Transverse colon (tissue), 4 donors: ENCODE data around the gene SLC27A2. TPM values are rescaled to one million over a fixed set of nuclear protein-coding genes. Genes with fewer than 3 reads are reported as not detected.

ENCODE experiments used
- DNase-seq: peaks from one replicate; pipeline ENCODE4 v3.0.0-alpha.2; 2019
- H3K27ac ChIP-seq, 4 donors: fragments of 200-600 bp; sonication (generic); 2 replicates each; pipeline ENCODE4 v1.5.1; 2016 to 2018; ENCODE audit warnings: inconsistent platforms in 4 of 4
- H3K27me3 ChIP-seq: fragments of 200-600 bp; sonication (generic); 2 replicates; pipeline ENCODE4 v1.5.1; 2017; ENCODE audit warnings: inconsistent platforms
- H3K36me3 ChIP-seq, 4 donors: fragments of 200-600 bp; sonication (generic); 2 replicates each; pipeline ENCODE4 v1.5.1; 2017 to 2019; ENCODE audit warnings: inconsistent platforms in 4 of 4
- H3K4me1 ChIP-seq, 4 donors: fragments of 200-600 bp; sonication (generic); 2 replicates each; pipeline ENCODE4 v1.5.1; 2017 to 2020; ENCODE audit warnings: inconsistent platforms in 4 of 4
- H3K4me3 ChIP-seq, 4 donors: fragments of 200-600 bp; sonication (generic); 1 replicate in 1 of 4; 2 replicates in 3 of 4; pipeline versions ENCODE4 v1.5.1 to v1.6.1; 2017 to 2019; ENCODE audit warnings: inconsistent platforms in 4 of 4
- H3K9me3 ChIP-seq, 2 donors: fragments of 200-600 bp; sonication (generic); 2 replicates each; pipeline ENCODE4 v1.5.1; 2017 to 2019; ENCODE audit warnings: inconsistent platforms in 2 of 2
- EP300 ChIP-seq: sonication (generic); formaldehyde crosslinking; IDR thresholded peaks from one replicate; pipeline ENCODE4 v1.6.1; 2017; ENCODE audit warnings: antibody characterized with exemption, low read depth
- POLR2A ChIP-seq: fragments of 450-650 bp; IDR thresholded peaks from one replicate; pipeline ENCODE4 v1.6.1; 2016; ENCODE audit warnings: antibody characterized with exemption, mild to moderate bottlenecking, moderate library complexity
- POLR2AphosphoS5 ChIP-seq, 3 donors: sonication (generic); formaldehyde crosslinking; IDR thresholded peaks; one replicate each; pipeline ENCODE4 v1.6.1; 2016; ENCODE audit warnings: antibody characterized with exemption in 3 of 3
- WGBS, 2 donors: methylation state at CpG; one replicate each; pipeline ENCODE4 v1.1.5; 2018; ENCODE audit warnings: low coverage in 1 of 2; 5-methylcytosine and 5-hydroxymethylcytosine counted together
- in situ Hi-C, 4 donors: fragments of 200-750 bp; cut with MboI; loops; one replicate each; pipeline versions ENCODE4 v1.15.0 to v1.15.1; 2017; ENCODE audit warnings: low sequenced_read_pairs in 3 of 4, low pct_ligation_motif_present in 1 of 4, low pct_unique_long_range_greater_than_20kb in 1 of 4
- intact Hi-C: fragments of 100-400 bp; cut with DNase I; formaldehyde crosslinking; loops from one replicate; pipeline ENCODE4 v1.15.1; 2023; ENCODE audit warnings: low total_unique reads
- total RNA-seq, 4 donors: library from RNA; depleted of rRNA; stranded (reverse); fragments of >200 nt; gene quantifications; one replicate each; pipeline ENCODE4 v1.1.0, GENCODE V29; 2016
- TF ChIP-seq, protein P1 (sequence below), 5 experiments: fragments of 200-600 bp in 3 of 5; fragments of 450-650 bp in 2 of 5; sonication (generic) in 3 of 5; IDR thresholded peaks; 1 replicate in 2 of 5; 2 replicates in 3 of 5; pipeline ENCODE4 v1.5.1; 2016 to 2017; ENCODE audit warnings: antibody characterized with exemption in 5 of 5, inconsistent platforms in 3 of 5, mild to moderate bottlenecking in 2 of 5, moderate library complexity in 1 of 5

The SLC27A2 gene
- total RNA-seq, 4 donors from 2014 or later = 8.2 to 38.3 (median 21.5) TPM

DNA sequence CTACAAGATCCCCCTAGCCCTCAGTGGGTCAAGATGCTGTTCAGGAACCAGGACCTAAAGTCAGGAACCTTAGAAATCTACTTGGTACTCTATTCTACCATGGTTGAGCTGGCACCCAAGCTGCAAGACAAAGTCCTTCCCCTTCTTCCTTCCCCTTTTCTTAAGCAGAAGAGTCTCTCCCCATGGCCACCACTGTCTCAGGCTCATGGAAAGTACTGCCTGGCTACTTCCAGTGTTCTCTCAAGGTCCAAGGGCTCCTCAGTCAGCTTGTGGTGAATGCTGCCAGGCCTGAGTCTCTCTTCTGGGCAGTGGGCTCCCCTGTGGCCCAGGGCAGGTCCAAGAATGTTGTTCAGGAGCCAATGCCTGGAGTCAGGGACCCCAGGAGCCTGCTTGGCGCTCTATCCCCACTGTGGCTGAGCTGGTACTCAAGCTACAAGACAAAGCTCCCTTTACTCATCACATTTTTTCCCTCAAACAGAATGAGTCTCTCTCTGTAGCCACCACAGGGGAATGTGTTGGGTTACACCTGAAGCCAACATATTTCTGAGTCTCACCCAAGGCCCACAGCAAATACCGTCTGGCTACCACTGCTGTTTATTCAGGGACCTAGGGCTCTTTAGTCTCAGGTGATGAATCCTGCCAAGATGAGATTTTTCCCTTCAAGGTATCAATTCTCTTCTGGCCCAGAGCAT is 18.1 kb upstream of the SLC27A2 start:
- no peaks in the 10 kb centered on the region for H3K9me3 ChIP-seq
- intact Hi-C loops = no loop called here
- WGBS, 2 donors = 94% methylated on average over 2 of the region's 2 CpGs; no CpG with 5 or more reads in 1 of the 2 donors
- no peak overlapping the region for H3K27ac ChIP-seq
- peaks cover 0 to 15% (median 0%) of the 10 kb centered on the region in 4 donors for H3K4me1 ChIP-seq
- H3K36me3 ChIP-seq = no peaks in the 10 kb centered on the region
- TF ChIP-seq EP300 = no peak
- TF ChIP-seq, protein P1, sequence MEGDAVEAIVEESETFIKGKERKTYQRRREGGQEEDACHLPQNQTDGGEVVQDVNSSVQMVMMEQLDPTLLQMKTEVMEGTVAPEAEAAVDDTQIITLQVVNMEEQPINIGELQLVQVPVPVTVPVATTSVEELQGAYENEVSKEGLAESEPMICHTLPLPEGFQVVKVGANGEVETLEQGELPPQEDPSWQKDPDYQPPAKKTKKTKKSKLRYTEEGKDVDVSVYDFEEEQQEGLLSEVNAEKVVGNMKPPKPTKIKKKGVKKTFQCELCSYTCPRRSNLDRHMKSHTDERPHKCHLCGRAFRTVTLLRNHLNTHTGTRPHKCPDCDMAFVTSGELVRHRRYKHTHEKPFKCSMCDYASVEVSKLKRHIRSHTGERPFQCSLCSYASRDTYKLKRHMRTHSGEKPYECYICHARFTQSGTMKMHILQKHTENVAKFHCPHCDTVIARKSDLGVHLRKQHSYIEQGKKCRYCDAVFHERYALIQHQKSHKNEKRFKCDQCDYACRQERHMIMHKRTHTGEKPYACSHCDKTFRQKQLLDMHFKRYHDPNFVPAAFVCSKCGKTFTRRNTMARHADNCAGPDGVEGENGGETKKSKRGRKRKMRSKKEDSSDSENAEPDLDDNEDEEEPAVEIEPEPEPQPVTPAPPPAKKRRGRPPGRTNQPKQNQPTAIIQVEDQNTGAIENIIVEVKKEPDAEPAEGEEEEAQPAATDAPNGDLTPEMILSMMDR (IDR thresholded peaks at IDR 0.05) = no peak
- no peak for TF ChIP-seq POLR2AphosphoS5 (IDR thresholded peaks at IDR 0.05)
- in situ Hi-C loops = no loop called here
- no peak for DNase-seq
- no peaks in the 10 kb centered on the region for H3K27me3 ChIP-seq
- H3K4me3 ChIP-seq = no peak overlapping the region

DNA sequence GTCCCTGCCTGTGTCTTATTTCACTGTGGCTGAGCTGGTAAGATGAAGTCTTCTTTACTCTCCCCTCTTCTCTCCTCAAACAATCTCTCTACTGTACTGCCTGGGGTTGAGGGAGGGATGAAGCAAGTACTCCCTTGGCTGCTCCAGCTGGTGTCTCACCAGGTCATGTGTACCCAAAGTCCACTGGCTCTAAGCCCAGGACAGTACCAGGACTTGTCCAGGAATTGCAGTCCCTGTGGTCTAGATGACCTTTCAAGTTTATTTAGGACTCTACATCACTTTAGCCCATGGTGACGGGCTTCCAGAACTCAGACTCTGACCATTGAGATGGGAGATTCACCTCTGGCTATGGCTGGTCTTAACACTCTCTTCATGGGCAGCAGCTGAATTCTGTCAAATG is 17.5 kb upstream of the SLC27A2 start:
- no peak overlapping the region for H3K4me3 ChIP-seq
- 100% methylated on average over 1 of the region's 1 CpG; no CpG with 5 or more reads in 1 of the 2 donors for WGBS, 2 donors
- no peaks in the 10 kb centered on the region for H3K27me3 ChIP-seq
- TF ChIP-seq, protein P1 (IDR thresholded peaks at IDR 0.05) = no peak
- TF ChIP-seq POLR2AphosphoS5 (IDR thresholded peaks at IDR 0.05) (no peak), EP300 (no peak), POLR2A (no peak)
- intact Hi-C loops (no loop called here), in situ Hi-C loops (no loop called here)
- no peaks in the 10 kb centered on the region for H3K36me3 ChIP-seq
- no peak overlapping the region for H3K27ac ChIP-seq
- H3K4me1 ChIP-seq = peaks cover 0 to 15% (median 0%) of the 10 kb centered on the region in 4 donors
- DNase-seq = no peak
- H3K9me3 ChIP-seq = no peaks in the 10 kb centered on the region

DNA sequence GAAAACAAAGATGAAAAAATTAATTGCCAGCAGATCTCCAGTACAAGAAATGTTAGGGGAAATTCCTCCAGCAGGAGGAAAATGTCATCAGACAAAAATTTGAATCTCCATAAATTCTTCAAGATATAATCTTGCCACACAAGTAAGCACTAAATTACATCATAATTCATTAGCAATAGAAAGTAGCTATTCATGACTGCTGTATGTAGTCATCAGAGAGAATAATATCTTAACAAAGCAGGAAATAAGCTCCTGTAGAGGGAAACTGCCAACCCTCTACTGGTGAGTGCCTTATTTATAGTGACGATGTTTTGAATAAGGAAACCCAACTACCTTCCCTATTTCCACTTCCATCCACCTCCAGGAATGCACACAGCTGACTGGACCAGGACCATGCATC is 15.8 kb upstream of the SLC27A2 start:
- no peak for DNase-seq
- Histone ChIP-seq H3K9me3 (no peaks in the 10 kb centered on the region), H3K27me3 (no peaks in the 10 kb centered on the region), H3K27ac (no peak overlapping the region), H3K4me1 (peaks cover 0 to 17% (median 0%) of the 10 kb centered on the region in 4 donors), H3K36me3 (no peaks in the 10 kb centered on the region), H3K4me3 (no peak overlapping the region)
- in situ Hi-C loops (no loop called here), intact Hi-C loops (no loop called here)
- TF ChIP-seq, protein P1 (IDR thresholded peaks at IDR 0.05) = no peak
- TF ChIP-seq POLR2AphosphoS5 (IDR thresholded peaks at IDR 0.05) (no peak), EP300 (no peak), POLR2A (no peak)
- WGBS, 2 donors = 47 to 61% methylated on average over 1 of the region's 1 CpG

DNA sequence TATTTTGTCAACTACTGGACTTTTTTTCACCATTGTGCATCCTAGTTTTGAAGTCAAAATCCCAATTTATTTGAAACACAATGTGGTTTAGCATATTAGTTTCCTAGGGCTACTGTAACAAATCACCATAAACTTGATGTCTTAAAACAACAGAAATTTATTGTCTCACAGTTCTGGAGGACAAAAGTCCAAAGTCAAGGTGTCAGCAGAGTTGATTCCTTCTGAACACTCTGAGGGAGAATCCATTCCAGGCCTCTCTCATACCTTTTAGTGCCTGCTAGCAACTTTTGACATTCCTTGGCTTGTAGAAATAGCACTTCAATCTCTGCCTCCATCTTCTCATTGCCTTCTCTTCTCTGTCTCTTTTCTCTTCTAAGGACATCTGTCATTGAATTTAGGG is 14.9 kb upstream of the SLC27A2 start:
- DNase-seq = no peak
- Histone ChIP-seq H3K9me3 (no peaks in the 10 kb centered on the region), H3K27me3 (no peaks in the 10 kb centered on the region), H3K4me3 (no peak overlapping the region), H3K27ac (no peak overlapping the region), H3K4me1 (peaks cover 0 to 17% (median 0%) of the 10 kb centered on the region in 4 donors), H3K36me3 (no peaks in the 10 kb centered on the region)
- TF ChIP-seq POLR2A (no peak), POLR2AphosphoS5 (IDR thresholded peaks at IDR 0.05) (no peak), EP300 (no peak)
- TF ChIP-seq, protein P1 (IDR thresholded peaks at IDR 0.05) = no peak
- intact Hi-C loops (no loop called here), in situ Hi-C loops (no loop called here)
